AG10803 (cell line): ENCODE data around the gene PRLR.
A peak's percentile ranks its signal among the peaks of the same experiment; 100 is the strongest.

Experiments
- DNase-seq: peaks from one replicate; pipeline ENCODE4 v3.0.0; 2010; ENCODE audit warnings: low read depth
- H3K4me3 ChIP-seq: 2 replicates; pipeline ENCODE4 v1.5.1; 2011; ENCODE audit warnings: mild to moderate bottlenecking, low read length, control low read depth
- TF ChIP-seq, protein P1 (sequence below): conservative IDR thresholded peaks from 2 replicates; pipeline ENCODE4 v1.5.1; 2011; ENCODE audit warnings: mild to moderate bottlenecking, low read length, control low read depth, inconsistent platforms

Gene PRLR

DNA sequence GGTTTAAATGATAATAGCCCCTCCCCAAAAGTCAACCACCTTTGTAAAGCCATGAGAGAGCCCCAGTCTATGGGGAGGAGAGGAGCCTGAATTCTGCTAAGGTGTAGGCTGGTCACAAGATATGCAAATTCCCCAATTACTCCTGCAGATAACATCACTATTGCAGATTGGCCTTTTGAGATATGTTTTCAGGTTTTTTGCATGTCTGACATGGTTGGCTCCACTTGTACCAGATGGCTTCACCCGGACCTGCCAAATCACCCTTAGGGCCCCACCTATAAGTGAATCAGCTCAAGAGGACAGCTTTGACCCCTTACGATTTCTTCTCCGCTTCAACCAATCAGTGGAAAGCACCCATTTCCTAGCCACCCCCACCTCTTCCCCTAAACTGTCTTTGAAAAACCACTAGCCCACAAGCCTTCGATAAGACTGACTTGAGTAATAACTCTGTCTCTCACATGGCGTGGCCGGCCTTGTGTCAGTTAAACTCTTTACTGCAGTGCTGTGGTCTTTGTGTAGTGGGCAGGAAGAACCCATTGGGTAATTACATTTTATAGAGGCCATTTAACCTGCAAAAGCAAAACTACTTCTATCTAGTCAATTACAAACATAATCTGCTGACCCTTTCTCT lies 69.7 kb downstream of the PRLR start:
- TF ChIP-seq, protein P1, sequence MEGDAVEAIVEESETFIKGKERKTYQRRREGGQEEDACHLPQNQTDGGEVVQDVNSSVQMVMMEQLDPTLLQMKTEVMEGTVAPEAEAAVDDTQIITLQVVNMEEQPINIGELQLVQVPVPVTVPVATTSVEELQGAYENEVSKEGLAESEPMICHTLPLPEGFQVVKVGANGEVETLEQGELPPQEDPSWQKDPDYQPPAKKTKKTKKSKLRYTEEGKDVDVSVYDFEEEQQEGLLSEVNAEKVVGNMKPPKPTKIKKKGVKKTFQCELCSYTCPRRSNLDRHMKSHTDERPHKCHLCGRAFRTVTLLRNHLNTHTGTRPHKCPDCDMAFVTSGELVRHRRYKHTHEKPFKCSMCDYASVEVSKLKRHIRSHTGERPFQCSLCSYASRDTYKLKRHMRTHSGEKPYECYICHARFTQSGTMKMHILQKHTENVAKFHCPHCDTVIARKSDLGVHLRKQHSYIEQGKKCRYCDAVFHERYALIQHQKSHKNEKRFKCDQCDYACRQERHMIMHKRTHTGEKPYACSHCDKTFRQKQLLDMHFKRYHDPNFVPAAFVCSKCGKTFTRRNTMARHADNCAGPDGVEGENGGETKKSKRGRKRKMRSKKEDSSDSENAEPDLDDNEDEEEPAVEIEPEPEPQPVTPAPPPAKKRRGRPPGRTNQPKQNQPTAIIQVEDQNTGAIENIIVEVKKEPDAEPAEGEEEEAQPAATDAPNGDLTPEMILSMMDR: no peak
- no peak for DNase-seq
- H3K4me3 ChIP-seq: no peak overlapping the region

DNA sequence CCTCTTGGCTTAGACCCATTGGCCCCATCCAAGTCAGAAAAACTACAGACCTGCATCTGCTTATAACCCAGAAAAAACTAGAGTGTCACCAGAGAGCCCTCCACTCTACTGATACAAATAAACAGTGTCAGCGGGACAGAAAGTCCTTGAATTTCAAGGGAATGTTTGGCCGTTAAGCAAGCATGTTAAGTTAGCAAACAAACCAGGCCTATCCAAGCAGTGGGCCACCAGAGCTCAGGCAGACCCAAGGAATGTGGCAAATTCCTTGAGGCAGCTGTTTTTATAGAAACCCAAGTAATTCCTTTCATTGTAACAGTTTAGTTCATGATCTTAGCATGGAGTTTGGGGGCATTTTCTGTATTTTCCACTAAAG lies 70.9 kb downstream of the PRLR start:
- peak; percentile 50 for DNase-seq
- TF ChIP-seq, protein P1: no peak
- no peak overlapping the region for H3K4me3 ChIP-seq

DNA sequence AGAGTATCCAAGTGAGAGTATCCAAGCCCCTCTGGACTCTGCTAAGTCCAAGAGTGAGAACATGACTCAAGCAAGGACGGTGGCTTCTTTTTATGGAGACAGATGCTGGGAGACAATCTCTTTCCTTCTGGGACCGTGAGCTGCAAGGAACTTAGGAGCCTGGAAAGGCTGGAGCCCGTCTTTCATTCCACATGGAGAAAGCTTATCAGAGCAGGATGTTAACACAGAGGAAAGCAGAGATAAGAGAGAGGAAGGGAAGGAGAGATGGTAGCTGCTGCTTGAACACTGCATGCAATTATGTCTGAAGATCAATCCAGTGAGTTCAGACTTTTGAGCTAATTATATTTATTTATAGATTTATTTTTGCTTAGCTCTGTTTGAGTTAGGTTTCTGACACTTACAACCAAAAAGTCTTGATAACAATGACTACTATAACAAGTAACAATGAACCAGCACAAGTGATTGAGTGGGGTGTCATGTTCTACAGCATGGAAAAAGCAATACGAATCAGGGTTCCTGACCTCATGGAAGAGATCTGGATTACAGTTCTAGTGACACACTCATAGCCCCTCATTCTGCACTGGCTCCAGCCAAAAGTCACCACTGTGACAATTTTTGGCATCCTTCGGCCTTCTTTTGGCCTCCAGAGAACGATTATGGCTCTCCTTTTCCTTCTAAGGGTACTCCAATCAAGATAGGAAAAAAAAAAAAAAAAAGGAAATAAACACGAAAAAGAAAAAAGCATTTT lies 71.5 kb downstream of the PRLR start:
- no peak overlapping the region for H3K4me3 ChIP-seq

DNA sequence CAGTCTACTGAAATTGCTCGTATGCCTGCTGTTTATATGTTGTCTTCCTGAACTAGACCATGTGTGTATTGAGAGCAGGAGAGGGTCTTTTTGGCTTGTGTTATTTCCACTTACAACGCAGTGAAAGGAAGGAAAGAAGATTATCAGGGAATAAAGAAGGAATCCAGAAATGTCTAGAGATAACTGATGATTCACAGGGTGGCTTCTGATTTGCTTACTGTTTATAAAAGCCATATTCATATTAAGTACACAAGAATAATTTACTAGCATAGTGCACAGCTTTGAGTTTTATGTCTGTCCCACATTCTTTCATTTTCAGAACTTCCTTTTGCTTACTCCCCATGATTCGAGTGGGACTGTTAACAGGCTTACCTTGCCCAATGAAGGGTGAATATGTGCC lies 72.1 kb downstream of the PRLR start:
- TF ChIP-seq, protein P1: no peak
- no peak overlapping the region for H3K4me3 ChIP-seq
- DNase-seq: no peak

More for the DNA sequence above, 71.5 kb downstream of the PRLR start:
- TF ChIP-seq, protein P1: no peak
- no peak for DNase-seq

DNA sequence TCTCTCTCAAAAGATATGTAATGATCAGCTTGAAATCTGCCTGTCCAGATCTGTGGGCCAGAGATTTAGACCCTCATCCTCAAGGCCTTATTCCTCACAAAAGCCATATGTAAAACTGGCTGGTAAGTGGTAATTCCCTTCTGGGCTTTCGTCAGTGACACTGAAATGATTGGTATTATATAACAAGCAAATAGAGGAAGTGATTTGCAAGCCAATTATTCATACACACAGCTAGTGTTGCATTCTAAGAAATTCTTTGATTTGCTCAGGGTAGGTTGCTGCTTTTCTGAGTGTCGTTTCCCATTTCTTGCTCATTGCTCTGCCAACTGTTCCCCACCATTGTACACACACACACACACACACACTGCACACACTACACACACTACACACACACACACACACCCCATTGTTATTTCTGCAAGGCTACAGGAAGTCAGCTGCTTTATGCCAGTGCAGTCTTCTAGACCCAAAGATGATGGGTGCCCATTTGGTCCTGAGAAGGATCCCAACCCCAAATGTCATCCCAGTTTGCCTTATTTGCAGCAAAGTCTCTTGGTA lies 76.8 kb downstream of the PRLR start:
- no peak for DNase-seq
- H3K4me3 ChIP-seq: no peak overlapping the region
- TF ChIP-seq, protein P1: no peak

DNA sequence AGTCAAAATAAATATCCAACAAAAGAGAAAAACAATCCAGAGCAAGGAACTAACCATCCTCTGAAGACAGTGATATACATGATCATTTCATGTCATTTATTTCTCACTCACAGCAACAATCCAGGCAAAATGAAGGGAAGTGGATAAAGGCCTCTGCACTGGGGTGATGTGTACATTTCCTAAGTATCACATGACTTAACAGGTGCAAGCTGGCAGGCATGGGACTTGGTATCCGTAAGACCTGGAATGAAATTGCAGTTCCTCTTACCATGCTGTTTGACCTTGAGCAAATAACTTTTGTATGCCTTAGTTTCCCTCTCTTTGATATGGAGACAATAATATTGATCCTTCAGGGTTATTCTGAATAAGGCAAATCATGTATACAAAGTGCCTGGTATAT lies 77.6 kb downstream of the PRLR start:
- TF ChIP-seq, protein P1: no peak
- H3K4me3 ChIP-seq: no peak overlapping the region
- DNase-seq: no peak
